Esophagus muscularis mucosa (tissue), 4 donors: ENCODE data around the gene CLEC4G.

Experiments used
- EP300 ChIP-seq: sonication (generic); formaldehyde crosslinking; IDR thresholded peaks from one replicate; pipeline ENCODE4 v1.6.1; 2017; ENCODE audit warnings: antibody characterized with exemption
- POLR2A ChIP-seq: fragments of 450-650 bp; IDR thresholded peaks from one replicate; pipeline ENCODE4 v1.6.1; 2017; ENCODE audit warnings: antibody characterized with exemption, moderate library complexity, mild to moderate bottlenecking, low read depth
- POLR2AphosphoS5 ChIP-seq, 2 donors: sonication (generic); formaldehyde crosslinking; IDR thresholded peaks; one replicate each; pipeline ENCODE4 v1.6.1; 2017; ENCODE audit warnings: antibody characterized with exemption in 2 of 2
- TF ChIP-seq, protein P1 (sequence below), 3 experiments: fragments of 200-600 bp in 2 of 3; fragments of 450-650 bp in 1 of 3; sonication (generic) in 2 of 3; IDR thresholded peaks; one replicate each; pipeline ENCODE4 v1.5.1; 2017 to 2019; ENCODE audit warnings: antibody characterized with exemption in 3 of 3, mild to moderate bottlenecking in 2 of 3, moderate library complexity in 1 of 3

DNA sequence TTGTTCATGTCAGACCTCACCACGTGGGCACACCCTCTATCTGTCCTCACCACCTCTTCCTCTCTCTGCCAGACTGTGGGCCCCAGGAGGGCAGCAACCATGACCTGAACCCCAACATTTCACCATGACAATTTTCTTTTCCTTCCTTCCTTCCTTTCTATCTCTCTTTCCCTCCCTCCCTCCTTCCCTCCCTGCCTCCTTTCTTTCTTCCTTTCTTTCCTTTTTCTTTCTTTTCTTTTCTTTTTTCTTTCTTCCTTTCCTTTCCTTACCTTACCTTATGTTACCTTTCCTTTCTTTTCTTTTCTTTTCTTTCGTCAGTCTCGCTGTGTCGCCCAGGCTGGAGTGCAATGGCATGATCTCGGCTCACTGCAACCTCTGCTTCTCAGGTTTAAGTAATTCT is 21.3 kb downstream of the CLEC4G start:
- TF ChIP-seq, protein P1, sequence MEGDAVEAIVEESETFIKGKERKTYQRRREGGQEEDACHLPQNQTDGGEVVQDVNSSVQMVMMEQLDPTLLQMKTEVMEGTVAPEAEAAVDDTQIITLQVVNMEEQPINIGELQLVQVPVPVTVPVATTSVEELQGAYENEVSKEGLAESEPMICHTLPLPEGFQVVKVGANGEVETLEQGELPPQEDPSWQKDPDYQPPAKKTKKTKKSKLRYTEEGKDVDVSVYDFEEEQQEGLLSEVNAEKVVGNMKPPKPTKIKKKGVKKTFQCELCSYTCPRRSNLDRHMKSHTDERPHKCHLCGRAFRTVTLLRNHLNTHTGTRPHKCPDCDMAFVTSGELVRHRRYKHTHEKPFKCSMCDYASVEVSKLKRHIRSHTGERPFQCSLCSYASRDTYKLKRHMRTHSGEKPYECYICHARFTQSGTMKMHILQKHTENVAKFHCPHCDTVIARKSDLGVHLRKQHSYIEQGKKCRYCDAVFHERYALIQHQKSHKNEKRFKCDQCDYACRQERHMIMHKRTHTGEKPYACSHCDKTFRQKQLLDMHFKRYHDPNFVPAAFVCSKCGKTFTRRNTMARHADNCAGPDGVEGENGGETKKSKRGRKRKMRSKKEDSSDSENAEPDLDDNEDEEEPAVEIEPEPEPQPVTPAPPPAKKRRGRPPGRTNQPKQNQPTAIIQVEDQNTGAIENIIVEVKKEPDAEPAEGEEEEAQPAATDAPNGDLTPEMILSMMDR (IDR thresholded peaks at IDR 0.05): no peak
- TF ChIP-seq POLR2AphosphoS5 (IDR thresholded peaks at IDR 0.05) (no peak), POLR2A (no peak), EP300 (no peak)
